Naive thymus-derived CD8-positive, alpha-beta T cell (primary cell): ENCODE results near the gene JAKMIP2. TPM values are rescaled to one million over a fixed set of nuclear protein-coding genes. Genes with fewer than 3 reads are reported as not detected.

Experiments
- ATAC-seq, 2 donors: fragments of 150-1000 bp; cut with Tn5 transposase in 1 of 2; sonication (Bioruptor Pico), chemical (Tn5 transposase) in 1 of 2; 1 replicate in 1 of 2; 2 replicates in 1 of 2; pipeline ENCODE4 v1.10.0; 2021; ENCODE audit warnings: mild to moderate bottlenecking in 2 of 2, moderate library complexity in 2 of 2
- POLR2A ChIA-PET: fragments of 350-600 bp; sonication (Branson Sonifier 250); formaldehyde crosslinking; loops from one replicate; lab custom pipeline; 2021; ENCODE audit warnings: antibody characterized with exemption; lab: Charles Lee
- DNase-seq, 10 donors: peaks; one replicate each; pipeline versions ENCODE4 v3.0.0 to v3.0.0-alpha.2; 2020 to 2022
- H3K27ac Mint-ChIP-seq, 10 donors: one replicate each; pipeline ENCODE4 v1.8.0; 2020 to 2022; ENCODE audit warnings: mild to moderate bottlenecking in 10 of 10, mixed read lengths in 10 of 10, moderate library complexity in 4 of 10, inconsistent platforms in 1 of 10
- H3K27me3 Mint-ChIP-seq, 5 donors: one replicate each; pipeline ENCODE4 v1.8.0; 2021 to 2022; ENCODE audit warnings: mixed read lengths in 5 of 5
- H3K36me3 Mint-ChIP-seq, 3 donors: one replicate each; pipeline ENCODE4 v1.8.0; 2020 to 2022; ENCODE audit warnings: mixed read lengths in 3 of 3, mild to moderate bottlenecking in 2 of 3, inconsistent platforms in 1 of 3
- H3K4me1 Mint-ChIP-seq, 4 donors: one replicate each; pipeline ENCODE4 v1.8.0; 2021 to 2022; ENCODE audit warnings: mixed read lengths in 4 of 4
- H3K4me3 Mint-ChIP-seq, 10 donors: one replicate each; pipeline ENCODE4 v1.8.0; 2020 to 2022; ENCODE audit warnings: mild to moderate bottlenecking in 10 of 10, mixed read lengths in 10 of 10, moderate library complexity in 6 of 10, inconsistent platforms in 1 of 10
- H3K9me3 Mint-ChIP-seq, 9 donors: one replicate each; pipeline ENCODE4 v1.8.0; 2020 to 2022; ENCODE audit warnings: mixed read lengths in 9 of 9, mild to moderate bottlenecking in 3 of 9, inconsistent platforms in 1 of 9, moderate library complexity in 1 of 9
- polyA plus RNA-seq, 3 donors: library from polyadenylated mRNA; unstranded; fragments of 300-500 nt; fragmentation: Illumina TruSeq; gene quantifications; one replicate each; pipeline ENCODE4 v1.2.3, GENCODE V29; 2021
- total RNA-seq, 8 experiments: library from RNA in 2 of 8; stranded (reverse) in 2 of 8; gene quantifications; one replicate each; pipeline ENCODE4 v1.2.3 and lab custom pipeline; 2021 to 2026

Gene JAKMIP2
- total and polyA plus RNA-seq, 5 experiments from 2014 or later = 0.44 to 3.5 (median 0.51) TPM

DNA sequence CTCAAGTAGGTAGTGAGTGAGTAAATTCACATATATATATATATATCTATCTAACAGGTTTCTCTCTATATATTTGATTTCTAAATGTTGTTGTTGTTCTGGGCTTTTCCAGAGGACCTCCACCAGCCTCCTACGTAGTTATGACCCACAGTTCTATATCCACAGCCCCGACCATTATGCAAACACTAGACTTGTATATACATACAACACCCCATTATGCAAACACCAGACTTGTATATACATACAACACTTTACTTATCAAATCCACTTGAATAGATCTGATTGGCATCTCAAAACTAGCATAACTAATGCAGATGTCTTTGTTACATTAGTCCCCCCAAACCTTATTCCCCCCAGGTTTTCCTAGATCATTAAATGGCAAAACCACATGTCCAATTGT is 108.7 kb downstream of the JAKMIP2 start:
- ATAC-seq (no peak), DNase-seq (no peak)
- no peaks in the 10 kb centered on the region for H3K4me1 Mint-ChIP-seq
- H3K27ac Mint-ChIP-seq = no peak overlapping the region
- H3K36me3 Mint-ChIP-seq = peaks cover 0 to 13% (median 0%) of the 10 kb centered on the region in 3 donors
- POLR2A ChIA-PET = no interaction called here
- H3K9me3 Mint-ChIP-seq = no peaks in the 10 kb centered on the region
- no peaks in the 10 kb centered on the region for H3K27me3 Mint-ChIP-seq
- H3K4me3 Mint-ChIP-seq = no peak overlapping the region

DNA sequence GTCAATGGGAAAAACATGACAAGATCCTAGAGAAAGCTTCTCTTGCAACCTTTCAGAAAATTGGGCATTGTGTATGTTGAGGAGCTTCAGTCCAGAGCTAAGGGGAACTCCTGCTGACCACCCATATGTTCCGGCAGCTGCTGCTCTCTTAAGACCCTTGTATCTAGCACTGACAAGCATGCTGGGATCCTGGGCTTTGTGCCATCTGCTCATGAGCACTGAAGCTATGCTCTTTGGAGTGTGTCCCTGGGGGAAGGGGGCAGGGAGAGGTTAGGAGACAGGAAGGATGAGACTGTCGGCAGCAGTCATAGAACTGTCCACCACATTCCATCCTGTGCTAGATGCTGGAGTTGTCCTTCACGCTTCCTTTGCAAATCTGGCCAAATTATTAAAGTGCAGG is 109.3 kb downstream of the JAKMIP2 start:
- Mint-ChIP-seq H3K27ac (no peak overlapping the region), H3K9me3 (no peaks in the 10 kb centered on the region), H3K36me3 (peaks cover 0 to 13% (median 0%) of the 10 kb centered on the region in 3 donors), H3K27me3 (no peaks in the 10 kb centered on the region), H3K4me3 (no peak overlapping the region), H3K4me1 (no peaks in the 10 kb centered on the region)
- ATAC-seq = no peak
- DNase-seq = no peak
- POLR2A ChIA-PET = no interaction called here

DNA sequence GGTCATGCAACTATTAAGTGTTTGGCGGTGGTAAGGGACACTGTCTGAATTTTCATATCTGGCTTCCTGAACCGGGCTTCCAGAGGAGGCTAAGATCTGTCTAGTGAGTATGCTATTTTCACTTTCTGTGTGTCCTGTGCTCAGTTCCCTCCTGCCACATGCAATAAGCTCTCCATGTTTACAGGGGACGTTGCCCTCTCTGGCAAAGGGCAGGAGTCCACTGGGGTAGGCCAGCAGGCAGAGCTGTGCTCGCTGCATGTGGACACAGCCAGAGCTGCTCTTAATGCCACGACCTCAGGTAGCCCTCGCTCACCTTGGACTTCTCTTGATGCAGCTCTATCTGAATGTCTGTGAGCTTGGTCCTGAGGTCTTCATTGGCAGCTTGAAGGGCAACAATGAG is 111.2 kb downstream of the JAKMIP2 start:
- peaks cover 0 to 14% (median 0%) of the 10 kb centered on the region in 3 donors for H3K36me3 Mint-ChIP-seq
- POLR2A ChIA-PET = no interaction called here
- no peak overlapping the region for H3K4me3 Mint-ChIP-seq
- H3K27me3 Mint-ChIP-seq = no peaks in the 10 kb centered on the region
- ATAC-seq (no peak), DNase-seq (no peak)
- H3K27ac Mint-ChIP-seq = no peak overlapping the region
- H3K4me1 Mint-ChIP-seq = no peaks in the 10 kb centered on the region
- no peaks in the 10 kb centered on the region for H3K9me3 Mint-ChIP-seq

DNA sequence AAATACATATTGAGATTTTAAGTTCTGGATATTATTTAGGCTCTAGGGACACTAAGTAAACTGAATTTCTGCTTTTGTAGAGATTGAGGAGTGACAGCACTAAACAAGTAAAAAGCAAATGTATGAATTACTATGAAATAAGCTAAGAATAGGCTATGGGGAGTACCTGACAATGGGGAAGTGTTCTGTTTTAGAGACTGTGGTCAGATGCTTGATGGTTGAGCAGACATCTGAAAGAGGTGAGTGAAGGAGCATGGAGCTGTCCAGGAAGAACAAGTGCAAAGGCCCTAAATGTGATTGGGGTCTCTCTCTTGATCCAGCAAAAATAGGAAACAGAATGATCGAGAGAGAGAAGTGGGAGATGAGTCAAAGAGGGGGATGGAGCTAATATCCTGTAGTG is 111.7 kb downstream of the JAKMIP2 start:
- Mint-ChIP-seq H3K27me3 (no peaks in the 10 kb centered on the region), H3K27ac (no peak overlapping the region), H3K9me3 (no peaks in the 10 kb centered on the region), H3K4me1 (no peaks in the 10 kb centered on the region), H3K4me3 (no peak overlapping the region), H3K36me3 (peaks cover 0 to 14% (median 0%) of the 10 kb centered on the region in 3 donors)
- DNase-seq = no peak
- ATAC-seq = no peak
- POLR2A ChIA-PET = no interaction called here

DNA sequence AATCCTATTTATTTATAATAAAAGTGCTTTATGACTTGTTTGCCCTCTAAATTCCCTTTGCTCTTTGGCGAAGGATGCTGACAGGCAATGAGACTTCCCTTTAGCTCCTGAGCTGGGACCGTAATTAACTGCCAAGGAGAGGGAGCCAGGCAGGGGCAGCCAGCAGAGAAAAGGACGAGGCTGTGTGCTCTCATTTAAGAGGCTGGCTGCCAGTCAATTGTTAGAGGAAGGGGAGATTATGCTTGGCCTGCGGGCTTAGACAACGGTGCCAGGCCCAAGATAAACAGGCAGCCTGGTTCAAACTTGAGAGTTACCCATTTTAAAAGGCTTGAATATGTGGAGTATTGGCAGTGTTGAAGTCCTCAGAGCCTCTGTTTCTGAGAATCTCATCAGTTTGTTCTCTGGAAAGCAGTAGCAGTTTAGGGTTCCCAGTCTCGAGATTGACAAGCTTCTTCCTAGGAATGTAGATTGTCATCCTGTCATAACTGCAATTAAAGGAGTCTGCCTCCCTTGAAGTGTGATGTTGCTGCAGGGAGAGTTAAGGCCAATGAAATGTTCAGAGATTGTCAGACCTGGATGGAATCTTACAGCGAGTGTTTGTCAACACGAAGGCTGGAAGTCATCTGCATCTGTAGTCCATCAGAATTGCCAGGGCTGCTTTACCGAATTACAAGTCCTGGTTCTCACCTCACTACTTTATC is 113.2 kb downstream of the JAKMIP2 start:
- peaks cover 0 to 26% (median 4%) of the 10 kb centered on the region in 3 donors for H3K36me3 Mint-ChIP-seq
- H3K4me1 Mint-ChIP-seq = no peaks in the 10 kb centered on the region
- no peak overlapping the region for H3K4me3 Mint-ChIP-seq
- peaks cover 0 to 3% (median 0%) of the 10 kb centered on the region in 5 donors for H3K27me3 Mint-ChIP-seq
- no peak for DNase-seq
- no peak for ATAC-seq
- H3K9me3 Mint-ChIP-seq = no peaks in the 10 kb centered on the region
- H3K27ac Mint-ChIP-seq = no peak overlapping the region
- POLR2A ChIA-PET = no interaction called here

DNA sequence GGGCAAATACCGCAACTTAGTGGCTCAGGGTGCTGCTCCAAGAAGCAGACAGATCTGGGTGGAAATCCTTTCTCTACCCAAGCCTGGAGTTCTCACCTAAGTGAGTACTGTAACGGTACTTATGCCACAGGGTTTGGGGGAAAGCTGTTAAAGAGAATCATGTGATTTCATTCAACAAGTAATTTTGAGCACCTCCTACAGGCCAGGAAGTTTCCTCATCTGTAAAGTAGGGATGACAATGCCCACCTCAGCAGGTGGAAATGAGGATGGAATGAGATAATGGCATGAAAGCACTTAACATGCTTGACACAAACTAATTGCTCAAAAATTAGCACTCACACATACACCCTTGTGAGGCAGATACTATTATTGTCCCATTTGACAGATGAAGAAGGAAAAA is 114.1 kb downstream of the JAKMIP2 start:
- Mint-ChIP-seq H3K4me1 (no peaks in the 10 kb centered on the region), H3K4me3 (no peak overlapping the region), H3K9me3 (no peaks in the 10 kb centered on the region), H3K27ac (no peak overlapping the region), H3K27me3 (peaks cover 0 to 5% (median 0%) of the 10 kb centered on the region in 5 donors), H3K36me3 (peaks cover 0 to 27% (median 6%) of the 10 kb centered on the region in 3 donors)
- DNase-seq (no peak), ATAC-seq (no peak)
- POLR2A ChIA-PET = no interaction called here

DNA sequence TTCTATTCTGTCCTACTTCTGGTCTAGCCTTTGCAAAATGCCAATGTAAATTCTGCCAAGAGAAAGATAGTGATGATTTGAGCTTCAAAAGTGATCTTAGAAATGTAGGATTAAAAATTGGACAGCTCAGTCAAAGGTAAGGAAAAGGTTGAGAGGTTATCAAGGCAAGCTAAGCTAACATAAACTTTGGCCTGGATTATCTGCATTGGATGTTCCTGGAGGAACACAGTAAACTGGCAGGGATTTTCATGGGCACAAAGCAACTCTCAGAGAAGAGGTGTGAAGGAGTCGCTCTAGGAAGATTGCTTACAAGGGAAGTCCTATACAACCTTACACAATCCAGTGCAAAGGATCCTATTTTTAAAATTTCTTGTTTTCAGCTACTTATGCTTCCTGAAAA is 115.2 kb downstream of the JAKMIP2 start:
- Mint-ChIP-seq H3K27me3 (peaks cover 0 to 5% (median 0%) of the 10 kb centered on the region in 5 donors), H3K9me3 (no peaks in the 10 kb centered on the region), H3K27ac (no peak overlapping the region), H3K36me3 (peaks cover 0 to 30% (median 7%) of the 10 kb centered on the region in 3 donors), H3K4me3 (no peak overlapping the region), H3K4me1 (no peaks in the 10 kb centered on the region)
- ATAC-seq (no peak), DNase-seq (no peak)
- POLR2A ChIA-PET = no interaction called here

DNA sequence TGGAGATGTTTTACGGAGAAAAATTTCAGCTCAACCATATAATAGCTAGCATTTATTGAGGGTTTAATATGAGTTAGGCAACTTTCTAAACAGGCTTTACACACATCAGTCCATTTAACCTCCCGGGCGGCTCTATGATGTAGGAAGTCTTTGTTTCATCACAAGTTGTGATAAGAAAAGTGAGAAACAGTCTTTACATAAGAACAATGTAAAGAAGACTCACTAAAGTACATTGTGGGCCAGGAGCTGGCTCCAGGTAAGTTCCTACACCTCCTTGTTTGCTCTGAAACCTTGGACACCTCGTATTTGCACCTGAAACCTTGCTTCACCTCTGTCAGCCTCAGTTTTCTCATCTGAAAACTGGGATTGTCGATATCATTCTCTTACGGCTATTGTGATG is 116.1 kb downstream of the JAKMIP2 start:
- no peak overlapping the region for H3K27ac Mint-ChIP-seq
- H3K4me3 Mint-ChIP-seq = no peak overlapping the region
- no peaks in the 10 kb centered on the region for H3K9me3 Mint-ChIP-seq
- DNase-seq = no peak
- no peaks in the 10 kb centered on the region for H3K4me1 Mint-ChIP-seq
- ATAC-seq = no peak
- peaks cover 0 to 37% (median 15%) of the 10 kb centered on the region in 3 donors for H3K36me3 Mint-ChIP-seq
- POLR2A ChIA-PET = no interaction called here
- peaks cover 0 to 5% (median 0%) of the 10 kb centered on the region in 5 donors for H3K27me3 Mint-ChIP-seq

DNA sequence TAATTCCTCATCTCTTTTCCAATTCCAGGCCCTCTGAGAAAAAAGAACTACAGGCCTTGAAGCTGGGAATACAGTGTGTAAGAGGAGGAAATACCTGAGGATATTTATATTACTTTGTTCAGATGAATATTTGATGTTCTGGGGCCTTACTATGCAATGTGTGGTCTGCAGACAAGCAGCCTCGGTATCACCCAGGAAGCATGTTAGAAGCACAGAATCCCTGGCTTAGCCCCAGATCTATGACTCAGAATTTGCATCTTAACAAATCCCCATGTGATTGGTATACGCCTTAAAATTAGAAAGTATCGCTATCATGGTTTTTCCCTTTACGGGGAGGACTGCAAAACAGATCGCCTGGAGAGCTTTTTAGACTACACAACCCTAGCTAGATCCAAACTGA is 121.0 kb downstream of the JAKMIP2 start:
- H3K36me3 Mint-ChIP-seq = peaks cover 0 to 49% (median 37%) of the 10 kb centered on the region in 3 donors
- DNase-seq (no peak), ATAC-seq (no peak)
- POLR2A ChIA-PET = no interaction called here
- H3K27ac Mint-ChIP-seq = no peak overlapping the region
- H3K4me1 Mint-ChIP-seq = peaks cover 0 to 1% (median 0%) of the 10 kb centered on the region in 4 donors
- H3K9me3 Mint-ChIP-seq = peaks cover 0 to 12% (median 0%) of the 10 kb centered on the region in 9 donors
- H3K4me3 Mint-ChIP-seq = no peak overlapping the region
- peaks cover 0 to 7% (median 0%) of the 10 kb centered on the region in 5 donors for H3K27me3 Mint-ChIP-seq

DNA sequence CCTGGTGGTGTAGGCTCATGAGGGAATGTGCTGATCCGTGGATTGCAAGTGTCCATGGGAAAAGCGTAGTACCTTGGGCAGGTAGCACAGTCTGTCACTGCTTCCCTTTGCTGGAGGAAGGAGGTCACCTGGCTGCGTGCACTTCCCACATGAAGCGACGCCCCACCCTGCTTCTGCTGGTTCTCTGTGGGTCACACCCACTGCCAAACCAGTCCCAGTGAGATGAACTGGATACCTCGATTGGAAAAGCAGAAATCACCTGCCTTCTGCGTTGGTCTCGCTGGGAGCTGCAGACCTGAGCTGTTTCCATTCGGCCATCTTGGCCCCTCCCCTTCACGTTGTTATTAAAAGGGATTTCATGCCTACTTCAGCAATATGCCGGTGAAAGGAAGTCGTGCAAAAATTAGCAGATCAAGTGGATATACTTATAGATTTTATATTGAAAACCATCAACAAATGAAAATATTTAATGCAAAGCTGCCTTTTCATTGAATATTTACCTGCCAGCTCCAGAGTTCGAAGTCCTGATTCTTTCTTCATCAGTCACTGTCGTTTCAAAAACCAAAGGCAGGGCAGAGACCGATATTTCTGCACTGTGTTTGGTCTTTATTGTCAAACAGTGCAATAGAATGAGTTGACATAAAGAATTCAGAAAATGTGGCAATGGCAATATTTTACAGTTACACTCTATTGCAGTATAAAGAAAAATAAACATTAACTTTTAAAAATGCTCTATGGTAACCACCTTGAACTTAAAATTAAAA is 123.2 kb downstream of the JAKMIP2 start:
- ATAC-seq (no peak), DNase-seq (no peak)
- peaks cover 0 to 50% (median 43%) of the 10 kb centered on the region in 3 donors for H3K36me3 Mint-ChIP-seq
- no peak overlapping the region for H3K27ac Mint-ChIP-seq
- peaks cover 0 to 1% (median 0%) of the 10 kb centered on the region in 4 donors for H3K4me1 Mint-ChIP-seq
- H3K4me3 Mint-ChIP-seq = no peak overlapping the region
- H3K9me3 Mint-ChIP-seq = peaks cover 0 to 33% (median 10%) of the 10 kb centered on the region in 9 donors
- POLR2A ChIA-PET = no interaction called here
- H3K27me3 Mint-ChIP-seq = peaks cover 0 to 4% (median 0%) of the 10 kb centered on the region in 5 donors

DNA sequence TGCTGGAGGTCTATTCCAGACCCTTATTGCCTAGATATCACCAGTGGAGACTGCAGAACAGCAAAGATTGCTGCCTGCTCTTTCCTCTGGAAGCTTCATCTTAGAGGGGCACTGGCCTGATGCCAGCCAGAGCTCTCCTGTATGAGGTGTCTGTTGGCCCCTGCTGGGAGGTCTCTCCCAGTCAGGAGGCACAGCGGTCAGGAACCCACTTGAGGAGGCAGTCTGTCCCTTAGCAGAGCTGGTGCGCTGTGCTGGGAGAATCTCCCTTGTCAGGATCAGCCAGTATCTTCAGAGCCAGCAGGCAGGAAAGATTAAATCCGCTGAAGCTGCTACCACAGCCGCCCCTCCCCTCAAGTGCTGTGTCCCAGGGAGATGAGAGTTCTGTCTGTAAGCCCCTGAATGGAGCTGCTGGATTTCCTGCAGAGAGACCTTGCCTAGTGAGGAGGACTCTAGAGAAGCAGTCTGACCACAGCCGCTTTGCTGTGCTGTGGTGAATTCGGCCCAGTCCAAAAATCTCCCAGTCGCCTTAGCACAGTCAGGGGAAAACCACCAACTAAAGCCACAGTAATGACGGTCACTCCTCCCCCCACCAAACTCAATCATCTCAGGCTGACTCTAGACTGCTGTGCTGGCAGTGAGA is 124.1 kb downstream of the JAKMIP2 start:
- ATAC-seq (no peak), DNase-seq (no peak)
- peaks cover 0 to 33% (median 13%) of the 10 kb centered on the region in 9 donors for H3K9me3 Mint-ChIP-seq
- H3K27me3 Mint-ChIP-seq = peaks cover 0 to 3% (median 0%) of the 10 kb centered on the region in 5 donors
- peaks cover 0 to 1% (median 0%) of the 10 kb centered on the region in 4 donors for H3K4me1 Mint-ChIP-seq
- no peak overlapping the region for H3K27ac Mint-ChIP-seq
- POLR2A ChIA-PET = no interaction called here
- H3K4me3 Mint-ChIP-seq = no peak overlapping the region
- peaks cover 0 to 49% (median 41%) of the 10 kb centered on the region in 3 donors for H3K36me3 Mint-ChIP-seq

DNA sequence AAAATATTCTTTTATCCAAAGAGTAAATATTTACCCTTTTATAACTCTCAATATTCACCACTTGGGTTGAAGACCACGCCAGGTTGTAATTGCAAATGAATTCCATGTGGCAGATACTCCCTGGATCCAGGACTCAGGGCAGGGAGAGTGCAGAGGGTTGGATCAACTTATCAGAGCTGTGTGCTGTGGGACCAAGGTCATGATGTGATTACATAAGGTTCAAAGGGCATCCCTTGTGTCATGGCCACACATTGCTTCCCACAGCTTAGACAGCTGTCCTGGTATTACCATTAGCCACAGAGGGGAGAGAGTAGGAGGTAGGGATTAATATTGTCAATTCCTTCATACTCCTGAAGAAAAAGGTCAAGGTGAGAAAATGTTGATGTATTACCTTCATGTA is 133.9 kb downstream of the JAKMIP2 start:
- H3K9me3 Mint-ChIP-seq = peaks cover 0 to 3% (median under 1%) of the 10 kb centered on the region in 9 donors
- H3K4me1 Mint-ChIP-seq = peaks cover 0 to 5% (median 0%) of the 10 kb centered on the region in 4 donors
- peak overlapping the region in 1 of 10 donors; percentile 12 for H3K27ac Mint-ChIP-seq
- no peaks in the 10 kb centered on the region for H3K27me3 Mint-ChIP-seq
- peaks cover 0 to 7% (median 6%) of the 10 kb centered on the region in 3 donors for H3K36me3 Mint-ChIP-seq
- POLR2A ChIA-PET = no interaction called here
- no peak overlapping the region for H3K4me3 Mint-ChIP-seq
- no peak for ATAC-seq
- DNase-seq = no peak

DNA sequence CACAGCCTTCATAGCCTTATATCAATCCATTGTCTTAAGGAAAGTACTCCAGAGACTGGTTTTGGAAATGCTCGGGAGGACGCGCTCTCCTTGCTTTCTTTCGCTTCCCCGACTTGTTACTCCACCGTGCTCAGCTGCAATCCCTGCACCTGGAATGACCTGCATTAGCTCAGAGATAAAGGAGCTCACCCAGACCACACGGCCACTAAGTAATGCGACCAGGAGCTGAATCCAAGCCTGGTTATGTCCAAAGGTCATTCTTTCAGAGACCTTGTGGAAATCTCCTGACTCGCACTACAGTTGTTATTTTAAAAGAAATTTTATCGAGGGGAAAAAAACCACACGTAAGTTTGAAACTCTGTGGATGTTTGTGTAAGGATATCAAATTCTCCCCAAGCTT is 137.3 kb downstream of the JAKMIP2 start:
- no peak for DNase-seq
- no peak overlapping the region for H3K4me3 Mint-ChIP-seq
- no peak overlapping the region for H3K27ac Mint-ChIP-seq
- H3K36me3 Mint-ChIP-seq = peaks cover 0 to 20% (median 7%) of the 10 kb centered on the region in 3 donors
- POLR2A ChIA-PET = no interaction called here
- no peak for ATAC-seq
- no peaks in the 10 kb centered on the region for H3K9me3 Mint-ChIP-seq
- H3K4me1 Mint-ChIP-seq = peaks cover 0 to 5% (median 0%) of the 10 kb centered on the region in 4 donors
- H3K27me3 Mint-ChIP-seq = no peaks in the 10 kb centered on the region
